Epithelial cell of proximal tubule (primary cell): ENCODE results near the gene EIF4G1. TPM values are rescaled to one million over a fixed set of nuclear protein-coding genes. Genes with fewer than 3 reads are reported as not detected.
"Not testable (repeated sequence)": the region's sequence is repeated elsewhere in the genome, so short reads cannot be mapped to it uniquely, and the experiment has no call there.

ENCODE experiments used
- DNase-seq: peaks from one replicate; pipeline ENCODE4 v3.0.0-alpha.2; 2011; ENCODE audit warnings: low read depth
- H3K4me3 ChIP-seq: 2 replicates; pipeline ENCODE4 v1.5.1; 2011; ENCODE audit warnings: low read depth, mild to moderate bottlenecking, low read length
- CTCF ChIP-seq: conservative IDR thresholded peaks from 2 replicates; pipeline ENCODE4 v1.5.1; 2012; ENCODE audit warnings: low read depth, mild to moderate bottlenecking, low read length
- total RNA-seq: library from RNA; depleted of rRNA; stranded (reverse); fragments of >200 nt; gene quantifications from 2 replicates; pipeline ENCODE4 v1.2.3, GENCODE V29; 2015

The EIF4G1 gene
- total RNA-seq, 1 donor from 2014 or later = 313 TPM

- H3K4me3 ChIP-seq = no peak overlapping the region
- no peak for TF ChIP-seq CTCF
- no peak for DNase-seq
Observed at GRCh38 chr3:184338511-184338945, 24.1 kb downstream of the EIF4G1 start.

- no peak overlapping the region for H3K4me3 ChIP-seq
- DNase-seq = no peak
- TF ChIP-seq CTCF = no peak
Observed at GRCh38 chr3:184339001-184339400, 24.6 kb downstream of the EIF4G1 start.

- DNase-seq, H3K4me3 ChIP-seq: not testable (repeated sequence)
Observed at GRCh38 chr3:184339451-184340135, 25.2 kb downstream of the EIF4G1 start.

GRCh38 chr3:184341925-184342324, 27.5 kb downstream of the EIF4G1 start:
- H3K4me3 ChIP-seq = no peak overlapping the region
- TF ChIP-seq CTCF = no peak
- no peak for DNase-seq

GRCh38 chr3:184343200-184343876, 28.9 kb downstream of the EIF4G1 start:
- H3K4me3 ChIP-seq = no peak overlapping the region
- no peak for TF ChIP-seq CTCF
- no peak for DNase-seq

- DNase-seq = no peak
Observed at GRCh38 chr3:184344579-184345316, 30.3 kb downstream of the EIF4G1 start.

More at GRCh38 chr3:184344579-184345316, 30.3 kb downstream of the EIF4G1 start:
- H3K4me3 ChIP-seq = no peak overlapping the region
- no peak for TF ChIP-seq CTCF
